GM18526 (cell line): ENCODE results near the gene ABHD1.
A peak's percentile ranks its signal among the peaks of the same experiment; 100 is the strongest.

Experiments
- POLR2A ChIP-seq: IDR thresholded peaks from 3 replicates; pipeline ENCODE4 v1.6.1; 2011; ENCODE audit not compliant: insufficient read length; ENCODE audit errors: extremely low read depth

The ABHD1 gene

DNA sequence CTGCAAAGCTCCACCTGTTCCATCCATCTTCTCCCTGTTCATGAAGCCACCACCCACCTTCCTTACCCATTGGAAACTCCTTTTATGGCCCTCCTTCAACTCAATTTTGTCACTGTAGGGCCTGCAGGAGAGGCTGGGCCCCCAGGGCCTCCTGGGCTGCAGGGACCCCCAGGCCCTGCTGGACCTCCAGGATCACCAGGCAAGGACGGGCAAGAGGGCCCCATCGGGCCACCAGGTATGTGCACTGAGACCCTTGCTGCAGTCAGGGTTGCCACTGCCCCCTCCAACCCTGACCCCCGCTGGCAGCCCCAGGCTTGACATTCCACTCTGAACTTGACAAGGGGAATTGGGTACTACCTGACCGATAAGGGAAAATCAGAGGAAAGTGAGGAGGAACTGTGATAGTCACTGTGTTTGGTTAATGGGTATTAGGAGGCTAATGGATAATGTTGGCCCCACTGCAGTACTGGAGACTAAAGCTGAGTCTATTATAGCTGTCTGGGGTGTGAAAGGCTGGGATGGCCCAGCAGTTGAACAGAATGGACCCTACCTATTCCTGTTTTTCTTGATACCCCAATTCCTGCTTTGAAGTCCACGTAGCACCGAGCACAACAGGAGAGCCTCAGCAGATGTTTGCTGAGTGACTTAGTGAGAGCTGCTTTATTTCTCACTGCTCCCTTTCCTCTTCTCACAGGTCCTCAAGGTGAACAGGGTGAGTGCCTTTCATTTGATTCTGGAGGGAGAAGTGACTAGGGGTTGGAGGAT is 39.1 kb upstream of the ABHD1 start:
- TF ChIP-seq POLR2A, result no peak

DNA sequence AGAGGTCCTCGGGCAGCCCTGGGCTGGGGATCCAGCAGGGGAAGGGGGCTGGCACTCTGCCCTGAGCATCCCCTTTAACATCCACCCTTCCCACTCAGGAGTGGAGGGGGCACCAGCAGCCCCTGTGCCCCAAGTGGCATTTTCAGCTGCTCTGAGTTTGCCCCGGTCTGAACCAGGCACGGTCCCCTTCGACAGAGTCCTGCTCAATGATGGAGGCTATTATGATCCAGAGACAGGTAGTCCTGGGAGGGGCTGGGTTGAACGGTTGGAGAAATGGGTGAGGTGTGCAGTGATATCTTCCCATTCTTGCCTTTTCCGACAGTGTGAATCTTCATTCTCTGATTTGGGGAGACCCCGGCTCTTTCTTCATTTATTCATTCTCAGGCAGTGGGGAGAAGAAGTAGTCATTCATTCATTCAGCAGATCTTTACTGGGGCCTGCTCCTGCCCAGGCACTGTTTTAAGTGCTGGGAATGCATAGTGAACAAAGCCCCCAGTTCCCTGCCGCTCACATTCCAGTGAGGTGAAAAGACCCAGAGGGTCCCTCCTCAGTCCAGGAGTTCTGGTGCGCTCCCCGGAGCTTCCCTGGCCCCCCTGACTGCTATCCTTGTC is 38.4 kb upstream of the ABHD1 start:
- no peak for TF ChIP-seq POLR2A

DNA sequence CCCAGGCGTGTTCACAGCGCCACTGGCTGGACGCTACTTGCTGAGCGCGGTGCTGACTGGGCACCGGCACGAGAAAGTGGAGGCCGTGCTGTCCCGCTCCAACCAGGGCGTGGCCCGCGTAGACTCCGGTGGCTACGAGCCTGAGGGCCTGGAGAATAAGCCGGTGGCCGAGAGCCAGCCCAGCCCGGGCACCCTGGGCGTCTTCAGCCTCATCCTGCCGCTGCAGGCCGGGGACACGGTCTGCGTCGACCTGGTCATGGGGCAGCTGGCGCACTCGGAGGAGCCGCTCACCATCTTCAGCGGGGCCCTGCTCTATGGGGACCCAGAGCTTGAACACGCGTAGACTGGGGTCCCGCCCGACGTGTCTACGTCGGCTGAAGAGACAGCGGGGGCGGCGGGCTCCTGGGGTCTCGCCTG is 37.9 kb upstream of the ABHD1 start:
- no peak for TF ChIP-seq POLR2A

DNA sequence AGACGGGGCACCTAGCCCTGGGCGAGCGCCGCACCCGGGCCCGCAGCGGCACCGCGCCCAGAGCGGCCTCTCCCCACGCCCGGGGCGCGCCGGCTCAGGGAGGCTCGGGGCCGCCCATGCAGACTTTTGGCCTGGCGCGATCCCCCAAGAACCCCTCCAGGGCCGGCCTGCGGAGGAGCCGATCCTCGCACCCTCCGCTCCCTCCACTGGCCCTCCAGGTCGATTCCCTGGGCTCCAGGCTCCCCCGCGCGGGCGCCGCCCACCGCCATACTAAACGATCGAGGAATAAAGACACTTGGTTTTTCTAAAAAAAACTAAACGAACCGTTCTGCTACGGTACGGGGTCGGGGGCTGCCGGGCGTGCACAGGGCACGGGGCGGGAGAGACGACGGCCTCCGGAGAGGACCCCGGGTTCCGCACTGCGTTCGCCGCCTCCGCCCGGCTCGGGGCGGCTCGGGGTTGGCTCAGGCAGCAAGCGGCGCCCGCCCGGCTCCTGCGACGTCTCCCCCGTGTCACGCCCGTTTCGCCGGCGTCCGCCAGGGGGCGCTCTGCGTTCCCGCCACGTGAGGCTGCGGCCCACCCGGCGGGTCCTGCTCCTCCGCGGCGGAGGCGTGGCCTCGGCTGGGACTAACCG is 37.4 kb upstream of the ABHD1 start:
- peak; percentile 65 for TF ChIP-seq POLR2A

DNA sequence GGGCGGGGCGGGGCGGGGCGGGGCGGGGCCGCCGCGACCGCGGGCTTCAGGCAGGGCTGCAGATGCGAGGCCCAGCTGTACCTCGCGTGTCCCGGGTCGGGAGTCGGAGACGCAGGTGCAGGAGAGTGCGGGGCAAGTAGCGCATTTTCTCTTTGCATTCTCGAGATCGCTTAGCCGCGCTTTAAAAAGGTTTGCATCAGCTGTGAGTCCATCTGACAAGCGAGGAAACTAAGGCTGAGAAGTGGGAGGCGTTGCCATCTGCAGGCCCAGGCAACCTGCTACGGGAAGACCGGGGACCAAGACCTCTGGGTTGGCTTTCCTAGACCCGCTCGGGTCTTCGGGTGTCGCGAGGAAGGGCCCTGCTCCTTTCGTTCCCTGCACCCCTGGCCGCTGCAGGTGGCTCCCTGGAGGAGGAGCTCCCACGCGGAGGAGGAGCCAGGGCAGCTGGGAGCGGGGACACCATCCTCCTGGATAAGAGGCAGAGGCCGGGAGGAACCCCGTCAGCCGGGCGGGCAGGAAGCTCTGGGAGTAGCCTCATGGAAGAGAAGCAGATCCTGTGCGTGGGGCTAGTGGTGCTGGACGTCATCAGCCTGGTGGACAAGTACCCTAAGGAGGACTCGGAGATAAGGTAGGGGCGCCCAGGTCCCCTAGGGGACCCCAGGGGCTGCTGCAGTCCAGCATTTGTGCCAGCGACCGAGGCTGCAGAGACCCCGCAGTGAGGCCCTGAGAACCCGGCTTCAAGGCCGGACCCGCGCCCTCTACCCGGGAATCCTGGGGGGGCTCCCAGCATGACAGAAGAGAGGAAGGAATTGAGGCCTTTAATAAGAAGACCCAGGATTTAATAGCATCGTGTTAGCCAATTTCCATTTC is 36.7 kb upstream of the ABHD1 start, which contains the start of gene KHK:
Gene KHK (plus strand): TSS at position 49 of the 870 bp plus-strand sequence. CDS start 488 bp downstream, at position 537.
- TF ChIP-seq POLR2A, result peak; percentile 51

DNA sequence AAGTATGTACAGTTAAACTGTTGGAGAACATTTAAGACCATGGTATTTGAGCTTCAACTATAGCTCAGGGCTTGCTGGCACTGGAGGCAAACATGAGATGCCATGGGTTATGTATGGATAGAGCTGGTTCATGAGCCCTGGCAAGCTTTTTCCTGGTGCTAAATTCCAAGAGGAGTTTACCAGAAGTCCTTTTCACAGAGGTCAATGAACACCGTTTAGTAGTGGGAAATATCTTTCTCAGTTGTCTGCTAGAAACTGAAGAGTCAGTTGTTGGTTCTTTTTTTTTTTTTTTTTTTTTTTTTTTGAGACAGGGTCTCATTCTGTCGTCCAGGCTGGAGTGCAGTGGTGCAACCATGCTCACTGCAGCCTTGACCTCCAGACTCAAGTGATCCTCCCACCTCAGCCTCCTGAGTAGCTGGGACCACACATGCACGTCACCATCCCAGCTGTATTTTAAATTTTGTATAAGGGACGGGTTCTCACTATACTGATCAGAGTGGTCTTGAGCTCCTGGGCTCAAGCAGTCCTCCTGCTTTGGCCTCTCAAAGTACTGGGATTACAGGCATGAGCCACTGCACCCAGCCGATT is 35.7 kb upstream of the ABHD1 start:
- TF ChIP-seq POLR2A, result no peak

DNA sequence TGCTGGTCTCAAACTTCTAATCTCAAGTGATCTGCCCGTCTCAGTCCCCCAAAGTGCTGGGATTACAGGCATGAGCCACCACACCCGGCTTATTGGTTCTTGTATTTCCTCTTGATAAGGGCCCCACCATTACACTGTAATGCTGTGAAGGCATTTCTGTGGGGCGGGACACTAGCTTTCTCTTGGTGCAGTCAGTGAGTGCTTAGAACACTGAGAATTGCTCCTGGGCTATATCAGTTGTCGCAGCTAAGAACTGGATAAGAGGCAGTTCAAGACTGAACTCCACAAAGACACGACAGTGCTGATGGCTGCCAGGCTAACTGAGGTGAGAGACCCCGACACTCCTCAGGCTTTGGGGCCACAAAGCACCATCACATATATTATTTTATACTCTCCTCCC is 35.0 kb upstream of the ABHD1 start:
- no peak for TF ChIP-seq POLR2A

DNA sequence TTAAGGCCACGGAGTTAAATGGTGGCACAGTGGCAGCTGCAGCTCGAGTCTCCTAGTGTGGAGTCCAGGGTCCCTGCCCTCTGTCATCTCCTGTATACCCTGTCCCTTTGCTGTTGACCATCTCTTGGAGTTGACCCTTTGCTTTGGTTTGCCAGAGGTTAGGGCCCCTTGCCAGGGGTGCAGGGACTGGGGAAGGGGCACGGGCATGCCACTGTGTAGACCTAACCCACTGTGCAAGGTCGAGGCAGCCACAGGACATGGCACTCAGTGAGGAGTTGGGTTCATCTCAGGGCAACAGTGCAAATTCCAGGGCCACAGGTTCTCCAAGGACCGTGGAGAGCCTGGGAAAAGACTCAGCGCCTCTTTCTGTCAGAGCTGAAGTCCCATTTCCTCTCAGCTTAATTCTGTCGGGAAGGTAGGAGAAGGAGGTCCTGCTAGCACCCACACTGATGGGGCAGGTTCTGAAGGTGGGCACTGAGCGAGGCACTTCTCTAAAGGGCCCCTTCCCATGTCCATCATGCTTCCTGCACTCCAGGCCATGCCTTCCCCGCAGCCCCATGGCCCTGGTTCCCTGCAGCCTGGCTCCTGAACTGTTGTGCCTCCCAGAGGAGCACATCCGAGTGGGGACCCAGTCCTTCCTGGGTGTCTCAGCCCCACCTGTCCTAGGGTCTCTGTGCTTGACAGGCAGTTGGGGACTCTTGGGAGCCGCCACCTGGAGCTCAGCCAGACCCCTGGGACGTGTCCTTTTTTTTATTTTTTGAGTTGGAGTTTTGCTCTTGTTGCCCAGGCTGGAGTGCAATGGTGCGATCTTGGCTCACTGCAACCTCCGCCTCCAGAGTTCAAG is 34.3 kb upstream of the ABHD1 start:
- TF ChIP-seq POLR2A, result no peak

DNA sequence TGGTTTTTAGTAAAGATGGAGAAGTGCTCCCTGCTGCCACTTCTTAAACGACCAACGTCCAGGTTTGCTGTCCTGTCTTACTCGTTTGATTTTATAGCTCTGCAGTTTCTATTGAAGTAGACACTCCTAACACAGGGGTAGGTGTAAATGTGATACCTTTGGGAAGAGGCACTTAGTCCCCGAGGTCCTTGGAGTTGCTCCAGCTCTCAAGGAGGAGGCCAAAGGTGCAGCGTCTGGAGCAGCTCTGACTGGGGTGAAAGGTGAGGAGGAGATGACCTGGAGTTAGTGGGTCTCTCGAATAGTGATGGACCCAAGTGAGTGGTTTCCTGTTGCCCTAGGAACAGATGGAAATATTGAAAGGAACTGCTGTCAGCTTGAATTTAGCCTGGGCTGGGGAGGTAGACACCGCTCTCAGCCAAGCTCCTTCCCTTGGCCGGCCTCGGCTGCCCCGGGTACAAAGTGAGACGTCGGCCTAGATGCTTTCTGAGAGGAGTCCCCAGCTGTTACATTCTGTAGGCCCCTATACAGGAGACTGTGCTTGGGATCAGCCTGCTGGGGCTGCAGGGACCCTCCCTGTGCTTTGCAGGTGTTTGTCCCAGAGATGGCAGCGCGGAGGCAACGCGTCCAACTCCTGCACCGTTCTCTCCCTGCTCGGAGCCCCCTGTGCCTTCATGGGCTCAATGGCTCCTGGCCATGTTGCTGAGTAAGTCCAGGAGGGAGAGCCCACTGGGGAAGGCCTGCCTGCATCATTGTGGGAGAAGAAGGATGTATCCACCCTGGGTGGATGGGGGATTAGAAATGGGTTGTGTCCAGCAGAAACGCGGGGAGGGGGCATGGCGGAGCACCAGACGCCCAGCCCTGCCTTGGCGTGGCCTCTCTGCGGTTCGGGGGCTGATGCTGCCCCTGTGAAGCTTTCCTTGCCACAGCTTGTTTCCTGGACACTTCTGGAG is 31.6 kb upstream of the ABHD1 start:
- TF ChIP-seq POLR2A, result no peak

DNA sequence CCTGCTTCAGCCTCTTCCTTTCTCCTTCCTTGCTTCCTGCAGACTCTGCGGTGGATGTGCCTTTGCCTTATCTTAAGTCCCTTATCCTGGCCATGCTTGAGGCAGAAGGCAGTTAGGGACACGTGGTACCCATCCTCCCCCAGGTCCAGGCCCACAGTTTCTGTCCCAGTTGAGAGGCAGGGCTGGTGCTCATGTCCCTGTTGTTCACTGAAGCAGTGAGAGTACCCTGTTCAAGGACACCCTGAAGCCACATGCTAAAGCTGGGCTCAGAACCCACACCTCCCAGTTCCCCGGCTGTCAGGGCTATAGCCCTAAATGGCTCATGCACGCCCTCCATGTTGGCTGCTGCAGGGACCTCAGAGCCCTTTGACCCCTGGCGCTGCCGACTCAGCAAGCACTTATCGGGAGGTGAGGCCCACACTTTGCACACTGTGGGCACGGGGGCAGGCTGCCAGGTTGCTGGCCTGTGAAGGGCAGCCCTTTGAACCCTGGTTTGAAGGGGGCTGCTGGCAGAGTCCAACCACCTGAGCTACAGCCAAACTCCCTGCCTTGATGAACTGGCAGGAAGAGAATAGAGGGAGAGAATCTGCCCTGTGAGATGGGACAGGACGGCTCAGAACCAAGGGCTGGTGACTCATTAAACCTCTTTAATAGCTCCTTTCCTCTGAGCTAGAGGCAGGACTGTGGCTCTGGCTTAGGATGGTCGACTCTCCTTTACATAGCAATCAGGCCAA is 30.8 kb upstream of the ABHD1 start:
- TF ChIP-seq POLR2A, result no peak

DNA sequence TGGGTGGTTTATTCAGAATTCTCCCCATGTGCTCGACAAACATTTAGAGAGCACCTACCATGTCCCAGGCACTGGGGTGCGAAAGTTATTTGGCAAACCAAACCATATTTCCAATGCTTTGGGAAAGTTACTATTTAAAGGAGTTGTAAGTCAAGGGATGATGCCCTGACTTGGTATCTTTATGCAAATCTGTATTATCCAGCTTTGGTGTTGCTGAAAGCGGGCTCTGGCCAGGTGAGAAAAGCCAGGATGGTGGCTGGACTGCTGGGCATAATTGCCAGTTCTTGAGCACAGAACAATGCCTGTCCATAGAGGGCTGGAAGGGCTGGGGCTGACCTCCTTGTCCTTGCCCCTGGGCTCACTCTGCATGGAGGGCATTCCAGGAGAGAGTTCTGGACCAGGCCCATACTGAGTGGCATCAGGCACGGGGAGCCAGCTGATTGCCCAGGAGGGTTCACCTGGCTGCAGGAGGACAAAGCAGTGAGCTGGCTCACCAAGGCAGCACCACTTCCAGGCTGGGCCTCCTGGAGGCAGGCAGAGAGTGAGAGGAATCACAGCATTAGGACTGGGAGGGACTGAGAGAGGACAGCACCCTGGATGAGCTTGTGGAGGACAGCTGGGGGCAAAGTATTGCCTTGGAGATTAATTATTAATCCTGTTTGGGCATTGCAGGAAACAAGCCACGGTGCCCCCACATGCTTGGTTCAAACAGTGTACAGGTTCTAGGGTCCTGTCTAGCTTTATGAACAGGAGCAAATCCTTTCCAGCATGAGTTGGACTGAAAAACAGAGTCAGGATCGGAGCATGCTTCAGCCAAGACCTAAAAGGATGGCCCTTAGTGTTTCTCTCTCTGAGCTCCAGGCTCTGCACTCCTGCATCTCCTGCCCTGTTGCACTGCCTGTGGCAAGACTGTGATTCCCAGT is 29.9 kb upstream of the ABHD1 start:
- TF ChIP-seq POLR2A, result no peak

DNA sequence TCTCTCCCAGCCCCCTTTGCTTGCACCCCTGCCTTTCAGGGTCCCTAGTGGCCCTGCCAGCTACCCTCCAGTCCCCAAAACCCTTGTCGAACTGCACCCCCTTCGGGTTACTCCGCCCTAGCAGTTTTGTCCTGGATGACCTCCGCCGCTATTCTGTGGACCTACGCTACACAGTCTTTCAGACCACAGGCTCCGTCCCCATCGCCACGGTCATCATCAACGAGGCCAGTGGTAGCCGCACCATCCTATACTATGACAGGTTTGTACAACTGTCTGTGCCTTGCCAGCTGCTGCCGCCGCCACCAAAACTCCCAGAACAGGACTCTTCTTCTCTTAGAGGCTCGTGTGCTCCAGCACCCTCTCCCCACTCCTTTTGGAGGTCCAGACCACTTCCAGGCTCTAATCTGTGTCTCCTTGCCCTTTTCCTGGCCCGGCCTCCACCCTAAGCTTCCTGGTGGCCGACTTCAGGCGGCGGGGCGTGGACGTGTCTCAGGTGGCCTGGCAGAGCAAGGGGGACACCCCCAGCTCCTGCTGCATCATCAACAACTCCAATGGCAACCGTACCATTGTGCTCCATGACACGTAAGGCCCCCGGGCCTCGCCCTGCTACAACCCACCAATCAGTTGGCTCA is 29.1 kb upstream of the ABHD1 start:
- TF ChIP-seq POLR2A, result no peak
